DMS53 (cell line): ENCODE data around the gene PITPNM3.

ENCODE experiments used
- DNase-seq: peaks from one replicate; lab custom pipeline; 2025; lab: John Stamatoyannopoulos, UW

The PITPNM3 gene

DNA sequence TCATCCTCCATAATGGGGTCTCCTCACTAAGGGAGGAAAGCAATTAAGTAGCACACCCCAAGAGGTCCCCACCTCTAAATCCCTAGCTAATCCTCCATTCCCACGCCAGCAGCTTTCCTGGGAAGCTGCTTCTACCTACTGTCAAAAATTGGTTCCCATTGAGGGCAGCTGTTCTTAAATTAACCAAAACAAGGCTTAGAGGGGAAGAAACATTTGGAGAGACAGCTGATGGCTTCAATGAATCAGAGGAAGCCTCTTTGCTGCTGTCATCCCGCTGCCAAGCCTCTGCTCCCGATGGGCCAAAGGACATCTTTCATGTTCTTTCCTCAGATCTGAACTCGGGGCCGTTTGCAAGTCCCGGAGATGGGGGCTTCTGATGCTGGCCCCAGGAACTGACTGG, 148.1 kb downstream of the PITPNM3 start:
- no peak for DNase-seq

- no peak for DNase-seq
These were observed 154.1 kb downstream of the PITPNM3 start for GRCh38 chr17:6402258-6402657.
